Lower leg skin (tissue), 4 donors: Measurements from ENCODE around the gene CIAO1. TPM values are rescaled to one million over a fixed set of nuclear protein-coding genes. Genes with fewer than 3 reads are reported as not detected.

Source experiments
- DNase-seq, 2 donors: peaks; one replicate each; pipeline ENCODE4 v3.0.0-alpha.2; 2019; ENCODE audit warnings: low spot score in 2 of 2
- H3K4me3 ChIP-seq: fragments of 200-600 bp; sonication (generic); 2 replicates; pipeline ENCODE4 v1.5.1; 2017; ENCODE audit warnings: mild to moderate bottlenecking, low read depth; ENCODE audit not compliant: poor library complexity, severe bottlenecking
- POLR2A ChIP-seq, 2 donors: fragments of 450-650 bp; IDR thresholded peaks; one replicate each; pipeline ENCODE4 v1.6.1; 2016 to 2017; ENCODE audit warnings: antibody characterized with exemption in 2 of 2, mild to moderate bottlenecking in 1 of 2, moderate library complexity in 1 of 2
- WGBS, 2 donors: methylation state at CpG; one replicate each; pipeline ENCODE4 v1.1.5; 2018; 5-methylcytosine and 5-hydroxymethylcytosine counted together
- intact Hi-C: fragments of 100-400 bp; cut with DNase I; formaldehyde crosslinking; loops from one replicate; pipeline ENCODE4 v1.15.0; 2023; ENCODE audit warnings: low total_unique reads
- total RNA-seq, 4 donors: library from RNA; depleted of rRNA; stranded (reverse); fragments of >200 nt; gene quantifications; one replicate each; pipeline ENCODE4 v1.1.0, GENCODE V29; 2016
- TF ChIP-seq, protein P1 (sequence below), 3 donors: fragments of 450-650 bp; IDR thresholded peaks; one replicate each; pipeline ENCODE4 v1.5.1; 2016; ENCODE audit warnings: antibody characterized with exemption in 3 of 3, mild to moderate bottlenecking in 3 of 3, moderate library complexity in 2 of 3

CIAO1 gene
- total RNA-seq, 4 donors from 2014 or later: 86.1 to 115 (median 96.2) TPM

DNA sequence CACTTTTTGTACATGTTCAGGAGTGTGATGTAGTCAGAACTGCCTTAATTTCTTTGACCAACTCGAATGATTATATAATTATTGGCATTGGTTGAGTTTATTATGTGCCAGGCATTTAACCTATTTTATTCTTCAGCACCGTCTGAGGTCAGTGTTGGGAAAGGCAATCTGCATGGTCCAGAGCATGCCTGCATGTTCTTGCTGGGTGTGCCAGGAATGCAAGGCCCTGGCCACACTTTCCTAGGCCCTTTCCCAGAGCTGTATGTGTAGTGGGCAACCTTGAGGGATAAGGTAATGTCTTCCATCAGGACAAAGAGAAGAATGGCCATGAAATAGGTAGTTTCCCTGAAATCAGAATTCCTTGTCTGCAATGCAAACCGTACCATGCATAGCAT is 49.0 kb downstream of the CIAO1 start:
- TF ChIP-seq, protein P1, sequence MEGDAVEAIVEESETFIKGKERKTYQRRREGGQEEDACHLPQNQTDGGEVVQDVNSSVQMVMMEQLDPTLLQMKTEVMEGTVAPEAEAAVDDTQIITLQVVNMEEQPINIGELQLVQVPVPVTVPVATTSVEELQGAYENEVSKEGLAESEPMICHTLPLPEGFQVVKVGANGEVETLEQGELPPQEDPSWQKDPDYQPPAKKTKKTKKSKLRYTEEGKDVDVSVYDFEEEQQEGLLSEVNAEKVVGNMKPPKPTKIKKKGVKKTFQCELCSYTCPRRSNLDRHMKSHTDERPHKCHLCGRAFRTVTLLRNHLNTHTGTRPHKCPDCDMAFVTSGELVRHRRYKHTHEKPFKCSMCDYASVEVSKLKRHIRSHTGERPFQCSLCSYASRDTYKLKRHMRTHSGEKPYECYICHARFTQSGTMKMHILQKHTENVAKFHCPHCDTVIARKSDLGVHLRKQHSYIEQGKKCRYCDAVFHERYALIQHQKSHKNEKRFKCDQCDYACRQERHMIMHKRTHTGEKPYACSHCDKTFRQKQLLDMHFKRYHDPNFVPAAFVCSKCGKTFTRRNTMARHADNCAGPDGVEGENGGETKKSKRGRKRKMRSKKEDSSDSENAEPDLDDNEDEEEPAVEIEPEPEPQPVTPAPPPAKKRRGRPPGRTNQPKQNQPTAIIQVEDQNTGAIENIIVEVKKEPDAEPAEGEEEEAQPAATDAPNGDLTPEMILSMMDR (IDR thresholded peaks at IDR 0.05): no peak
- TF ChIP-seq POLR2A (IDR thresholded peaks at IDR 0.05): no peak
- no peak for DNase-seq
- H3K4me3 ChIP-seq: no peak overlapping the region
- intact Hi-C loops: no loop called here
- 65 to 69% methylated on average over 3 of the region's 3 CpGs for WGBS, 2 donors

DNA sequence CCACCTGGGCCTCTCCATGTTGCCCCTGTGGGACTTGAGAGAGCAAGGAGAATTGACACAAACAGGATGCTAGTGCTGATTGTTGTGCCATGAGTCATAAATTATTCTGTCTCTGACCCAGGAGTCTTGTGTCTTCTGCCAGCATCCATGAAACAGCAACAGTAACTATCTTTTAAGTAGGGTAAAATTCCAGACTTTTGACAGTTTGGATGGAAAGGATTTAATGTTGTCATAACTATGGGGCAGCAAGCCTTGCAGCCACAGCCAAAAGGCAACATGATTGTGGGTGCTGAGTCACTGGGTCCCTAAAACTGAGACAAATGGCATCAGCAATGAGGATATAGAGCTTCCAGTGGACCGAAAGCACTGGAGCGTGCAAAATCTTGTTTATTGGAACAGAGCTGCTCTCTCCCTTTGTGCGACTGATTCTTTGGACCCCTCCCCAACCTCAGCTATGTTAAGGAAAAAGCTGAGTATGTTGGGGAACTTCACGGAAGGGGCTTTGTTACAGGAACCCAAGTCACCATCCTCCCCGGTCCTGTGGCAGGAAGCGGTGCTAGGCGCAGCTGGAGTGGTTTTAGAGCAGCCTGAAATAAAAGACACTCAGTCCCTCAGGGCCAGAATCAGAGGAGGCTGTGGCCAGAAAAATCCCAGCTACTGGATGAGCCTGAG is 49.5 kb downstream of the CIAO1 start:
- TF ChIP-seq POLR2A (IDR thresholded peaks at IDR 0.05): no peak
- TF ChIP-seq, protein P1 (IDR thresholded peaks at IDR 0.05): no peak
- intact Hi-C loops: no loop called here
- no peak for DNase-seq
- 52 to 63% methylated on average over 7 of the region's 7 CpGs for WGBS, 2 donors
- no peak overlapping the region for H3K4me3 ChIP-seq

DNA sequence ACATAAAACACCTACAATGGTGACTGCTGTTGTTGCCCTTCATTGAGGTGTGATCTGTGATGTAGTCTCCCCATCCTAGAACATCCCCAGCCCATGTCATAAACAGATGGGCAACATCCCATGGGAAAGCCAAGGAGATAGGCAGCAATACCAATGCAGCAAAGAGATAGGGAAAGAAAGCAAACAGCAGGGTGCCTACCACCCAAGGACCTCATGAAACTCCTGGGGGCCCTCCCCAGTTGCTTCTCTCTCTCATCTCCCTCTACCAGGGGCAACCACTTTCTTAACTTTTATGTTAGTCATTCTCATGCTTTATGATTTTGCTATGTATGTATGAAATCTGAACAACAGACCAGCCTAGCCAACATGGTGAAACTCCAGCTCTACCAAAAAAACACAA is 51.0 kb downstream of the CIAO1 start:
- TF ChIP-seq, protein P1 (IDR thresholded peaks at IDR 0.05): no peak
- TF ChIP-seq POLR2A (IDR thresholded peaks at IDR 0.05): no peak
- no peak for DNase-seq
- intact Hi-C loops: no loop called here
- no peak overlapping the region for H3K4me3 ChIP-seq

DNA sequence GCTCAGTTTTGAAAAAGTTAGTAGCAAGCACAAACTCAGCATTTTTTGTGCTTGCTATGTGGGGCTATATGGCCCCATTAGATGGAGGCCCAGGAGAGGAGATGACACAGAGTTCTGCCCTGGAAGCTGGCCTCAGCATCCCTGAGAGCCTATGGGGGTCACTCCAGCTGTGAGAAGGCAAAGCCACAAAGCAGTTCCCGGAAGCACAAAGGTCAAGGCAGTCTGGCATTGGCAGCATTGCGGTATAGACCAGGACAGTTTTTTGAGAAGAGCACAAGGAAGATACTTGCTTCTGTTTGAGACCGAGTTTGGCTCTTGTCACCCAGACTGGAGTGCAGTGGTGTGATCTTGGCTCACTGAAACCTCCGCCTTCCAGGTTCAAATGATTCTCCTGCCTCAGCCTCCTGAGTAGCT is 51.6 kb downstream of the CIAO1 start:
- no peak overlapping the region for H3K4me3 ChIP-seq
- DNase-seq: no peak
- WGBS, 2 donors: 91 to 95% methylated on average over 4 of the region's 4 CpGs
- no peak for TF ChIP-seq POLR2A (IDR thresholded peaks at IDR 0.05)
- TF ChIP-seq, protein P1 (IDR thresholded peaks at IDR 0.05): no peak
- intact Hi-C loops: no loop called here

DNA sequence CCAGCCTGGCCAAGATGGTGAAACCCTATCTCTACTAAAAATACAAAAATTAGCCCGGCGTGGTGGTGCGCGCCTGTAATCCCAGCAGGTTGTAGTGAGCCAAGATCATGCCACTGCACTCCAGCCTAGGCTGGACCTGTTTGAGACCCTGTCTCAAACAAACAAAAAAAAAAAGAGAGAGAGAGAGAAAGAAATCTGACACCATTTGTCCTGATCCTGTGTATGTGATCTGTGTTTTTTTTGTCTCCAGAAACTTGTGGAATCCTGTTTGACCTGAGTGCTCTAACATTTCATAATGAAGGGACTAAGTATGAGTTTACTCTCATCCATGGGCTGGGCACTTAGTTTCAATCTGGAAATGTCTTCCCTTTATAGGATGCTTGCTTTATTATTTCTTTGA is 52.7 kb downstream of the CIAO1 start:
- no peak for DNase-seq
- TF ChIP-seq, protein P1 (IDR thresholded peaks at IDR 0.05): no peak
- no peak for TF ChIP-seq POLR2A (IDR thresholded peaks at IDR 0.05)
- H3K4me3 ChIP-seq: no peak overlapping the region
- WGBS, 2 donors: 96 to 97% methylated on average over 4 of the region's 4 CpGs
- intact Hi-C loops: no loop called here

DNA sequence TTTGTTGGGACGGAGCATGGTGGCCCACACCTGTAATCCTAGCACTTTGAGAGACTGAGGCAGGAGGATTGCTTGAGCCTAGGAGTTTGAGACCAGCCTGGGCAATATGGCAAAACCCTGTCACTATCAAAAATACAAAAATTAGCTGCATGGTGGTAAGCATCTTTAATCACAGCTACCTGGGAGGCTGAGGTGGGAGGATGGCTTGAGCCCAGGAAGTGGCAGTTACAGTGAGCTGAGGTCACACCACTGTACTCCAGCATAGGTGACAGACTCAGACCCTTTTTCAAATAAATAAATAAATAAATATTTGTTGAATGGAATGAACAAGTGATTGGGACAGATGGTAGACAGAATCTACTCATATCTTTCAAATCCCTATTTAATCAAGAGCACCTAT is 53.4 kb downstream of the CIAO1 start:
- H3K4me3 ChIP-seq: no peak overlapping the region
- intact Hi-C loops: no loop called here
- TF ChIP-seq POLR2A (IDR thresholded peaks at IDR 0.05): no peak
- TF ChIP-seq, protein P1 (IDR thresholded peaks at IDR 0.05): no peak
- WGBS, 2 donors: 93 to 94% methylated on average over 1 of the region's 1 CpG
- DNase-seq: no peak
